ENCODE data around the gene AP3B1.
"Not testable (repeated sequence)": the region's sequence is repeated elsewhere in the genome, so short reads cannot be mapped to it uniquely, and the experiment has no call there.

The AP3B1 gene

GRCh38 chr5:78066722-78067121 is 227.8 kb downstream of the AP3B1 start:
- DNase-seq (ENCODE audit: low read depth): not testable (repeated sequence)

- DNase-seq (ENCODE audit: low read depth): no peak
Observed at GRCh38 chr5:78065663-78066062, 228.8 kb downstream of the AP3B1 start.

GRCh38 chr5:78064941-78065472 is 229.5 kb downstream of the AP3B1 start:
- DNase-seq (ENCODE audit: low read depth): no peak

- DNase-seq (ENCODE audit: low read depth): no peak
Observed at GRCh38 chr5:78063495-78063894, 231.0 kb downstream of the AP3B1 start.

- DNase-seq (ENCODE audit: low read depth): no peak
Observed at GRCh38 chr5:78062645-78063044, 231.9 kb downstream of the AP3B1 start.

- no peak for DNase-seq (ENCODE audit: low read depth)
Observed at GRCh38 chr5:78060421-78060820, 234.1 kb downstream of the AP3B1 start.

GRCh38 chr5:78058625-78059024 is 235.9 kb downstream of the AP3B1 start:
- no peak for DNase-seq (ENCODE audit: low read depth)

GRCh38 chr5:78056901-78057514 is 237.5 kb downstream of the AP3B1 start:
- DNase-seq (ENCODE audit: low read depth): no peak

- DNase-seq (ENCODE audit: low read depth): no peak
Observed at GRCh38 chr5:78056053-78056452, 238.4 kb downstream of the AP3B1 start.

- no peak for DNase-seq (ENCODE audit: low read depth)
Observed at GRCh38 chr5:78050888-78051287, 243.6 kb downstream of the AP3B1 start.

GRCh38 chr5:78046823-78047222 is 247.7 kb downstream of the AP3B1 start:
- DNase-seq (ENCODE audit: low read depth): not testable (repeated sequence)

- no peak for DNase-seq (ENCODE audit: low read depth)
Observed at GRCh38 chr5:78046006-78046405, 248.5 kb downstream of the AP3B1 start.

GRCh38 chr5:78041805-78042204 is 252.7 kb downstream of the AP3B1 start:
- DNase-seq (ENCODE audit: low read depth): no peak

- no peak for DNase-seq (ENCODE audit: low read depth)
Observed at GRCh38 chr5:78025540-78025939, 269.0 kb downstream of the AP3B1 start.

GRCh38 chr5:78019744-78020143 is 274.8 kb downstream of the AP3B1 start:
- no peak for DNase-seq (ENCODE audit: low read depth)

- no peak for DNase-seq (ENCODE audit: low read depth)
Observed at GRCh38 chr5:78016863-78017529, 277.5 kb downstream of the AP3B1 start.

GRCh38 chr5:78009937-78010527 is 284.5 kb downstream of the AP3B1 start:
- no peak for DNase-seq (ENCODE audit: low read depth)

GRCh38 chr5:78008356-78008967 is 286.0 kb downstream of the AP3B1 start:
- no peak for DNase-seq (ENCODE audit: low read depth)

GRCh38 chr5:78007233-78007632 is 287.3 kb downstream of the AP3B1 start:
- no peak for DNase-seq (ENCODE audit: low read depth)

- no peak for DNase-seq (ENCODE audit: low read depth)
Observed at GRCh38 chr5:78006449-78006848, 288.0 kb downstream of the AP3B1 start.

- no peak for DNase-seq (ENCODE audit: low read depth)
Observed at GRCh38 chr5:78005021-78005785, 289.3 kb downstream of the AP3B1 start.

- no peak for DNase-seq (ENCODE audit: low read depth)
Observed at GRCh38 chr5:78004559-78004958, 289.9 kb downstream of the AP3B1 start.

All from activated T-cell treated with anti-CD3 and anti-CD28 coated beads for 1 hour (primary cell).